HUES64 (cell line): ENCODE data around the gene IQUB.
"Not testable (repeated sequence)": the region's sequence is repeated elsewhere in the genome, so short reads cannot be mapped to it uniquely, and the experiment has no call there.

Experiments
- H3K27ac ChIP-seq: 2 replicates; pipeline ENCODE4 v1.7.0; 2013; ENCODE audit warnings: low read depth, low read length, inconsistent platforms
- H3K27me3 ChIP-seq: 2 replicates; pipeline ENCODE4 v1.6.1; 2013; ENCODE audit warnings: mild to moderate bottlenecking, low read length; ENCODE audit not compliant: insufficient read depth
- H3K36me3 ChIP-seq: 2 replicates; pipeline ENCODE4 v1.6.1; 2013; ENCODE audit warnings: mild to moderate bottlenecking, low read length; ENCODE audit not compliant: insufficient read depth
- H3K4me1 ChIP-seq: 2 replicates; pipeline ENCODE4 v1.6.1; 2013; ENCODE audit warnings: mild to moderate bottlenecking, low read length, moderate library complexity; ENCODE audit not compliant: insufficient read depth
- H3K4me3 ChIP-seq: 2 replicates; pipeline ENCODE4 v1.5.1; 2013; ENCODE audit warnings: mild to moderate bottlenecking, low read length, moderate library complexity
- H3K9ac ChIP-seq: 2 replicates; pipeline ENCODE4 v1.6.1; 2013; ENCODE audit warnings: mild to moderate bottlenecking, low read depth, low read length
- H3K9me3 ChIP-seq: 2 replicates; pipeline ENCODE4 v1.6.1; 2013; ENCODE audit warnings: low read depth, low read length; ENCODE audit not compliant: insufficient read depth
- WGBS: fragments of 150-250, 120-280 bp; methylation state at CpG from one replicate; pipeline ENCODE4 v1.1.7; 2013; ENCODE audit warnings: missing lambda C conversion rate; 5-methylcytosine and 5-hydroxymethylcytosine counted together

The IQUB gene

GRCh38 chr7:123569352-123570010 is 35.1 kb upstream of the IQUB start:
- H3K27ac ChIP-seq: no peak overlapping the region
- no peaks in the 10 kb centered on the region for H3K36me3 ChIP-seq
- H3K9ac ChIP-seq: no peak overlapping the region
- WGBS: 88% methylated on average over 2 of the region's 2 CpGs
- H3K4me1 ChIP-seq: peaks cover 16% of the 10 kb centered on the region
- no peaks in the 10 kb centered on the region for H3K9me3 ChIP-seq
- no peak overlapping the region for H3K4me3 ChIP-seq
- H3K27me3 ChIP-seq: no peaks in the 10 kb centered on the region

DNA sequence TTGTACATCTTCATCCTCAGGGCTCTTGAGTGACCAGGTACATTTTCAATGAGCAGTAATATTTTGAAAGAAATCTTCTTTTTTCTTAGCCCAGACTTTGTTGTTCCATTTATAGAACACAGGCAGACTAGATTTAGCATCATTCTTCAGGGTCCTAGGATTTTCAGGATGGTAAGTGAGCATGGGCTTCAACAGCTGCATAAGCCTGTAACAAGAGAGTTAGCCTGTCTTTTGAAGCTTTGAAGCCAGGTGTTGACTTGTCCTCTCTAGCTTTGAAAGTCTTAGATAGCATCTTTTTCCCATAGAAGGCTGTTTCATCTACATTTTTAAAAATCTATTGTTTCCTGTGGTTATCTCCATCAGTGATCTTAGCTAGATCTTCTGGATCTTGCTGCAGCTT is 27.7 kb upstream of the IQUB start:
- Histone ChIP-seq H3K4me3 (no peak overlapping the region), H3K4me1 (peaks cover 5% of the 10 kb centered on the region; the same call in 1 of the 2 replicates), H3K27ac (no peak overlapping the region), H3K36me3 (no peaks in the 10 kb centered on the region), H3K9ac (no peak overlapping the region), H3K27me3 (no peaks in the 10 kb centered on the region), H3K9me3 (no peaks in the 10 kb centered on the region)

DNA sequence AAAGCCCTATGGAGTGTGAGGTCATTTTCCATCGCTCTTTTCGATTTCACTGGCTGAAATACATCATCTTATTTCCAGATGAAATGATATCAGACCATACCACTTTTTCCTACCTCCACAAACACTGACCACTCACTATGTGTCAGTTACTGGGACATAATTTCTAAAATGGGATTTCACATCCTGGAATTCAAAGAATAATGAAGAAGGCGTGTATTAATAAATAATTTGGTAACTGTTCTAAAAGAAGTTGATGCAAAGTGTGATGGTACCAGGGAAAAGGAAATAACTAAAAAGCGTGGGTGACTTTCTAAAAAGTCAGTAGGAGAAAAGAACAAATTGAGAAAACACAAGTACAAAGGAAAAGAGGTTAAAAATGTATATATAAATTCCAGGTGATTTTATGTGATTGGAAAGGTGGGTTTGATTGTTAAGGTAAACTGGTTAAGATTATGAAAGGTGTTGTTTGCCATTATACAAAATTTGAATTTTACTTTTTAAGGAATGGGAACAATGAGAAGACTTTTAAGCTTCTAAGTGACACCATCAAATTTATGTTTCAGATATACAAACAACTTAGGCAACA is 24.0 kb upstream of the IQUB start:
- Histone ChIP-seq H3K36me3 (peaks cover 18% of the 10 kb centered on the region), H3K9me3 (no peaks in the 10 kb centered on the region), H3K27me3 (no peaks in the 10 kb centered on the region), H3K4me3 (peak overlapping the region; percentile 89), H3K27ac (peak overlapping the region; percentile 63; the same call in 1 of the 2 replicates), H3K9ac (peak overlapping the region; percentile 61), H3K4me1 (peaks cover 5% of the 10 kb centered on the region; the same call in 1 of the 2 replicates)
- WGBS: 84% methylated on average over 4 of the region's 4 CpGs

DNA sequence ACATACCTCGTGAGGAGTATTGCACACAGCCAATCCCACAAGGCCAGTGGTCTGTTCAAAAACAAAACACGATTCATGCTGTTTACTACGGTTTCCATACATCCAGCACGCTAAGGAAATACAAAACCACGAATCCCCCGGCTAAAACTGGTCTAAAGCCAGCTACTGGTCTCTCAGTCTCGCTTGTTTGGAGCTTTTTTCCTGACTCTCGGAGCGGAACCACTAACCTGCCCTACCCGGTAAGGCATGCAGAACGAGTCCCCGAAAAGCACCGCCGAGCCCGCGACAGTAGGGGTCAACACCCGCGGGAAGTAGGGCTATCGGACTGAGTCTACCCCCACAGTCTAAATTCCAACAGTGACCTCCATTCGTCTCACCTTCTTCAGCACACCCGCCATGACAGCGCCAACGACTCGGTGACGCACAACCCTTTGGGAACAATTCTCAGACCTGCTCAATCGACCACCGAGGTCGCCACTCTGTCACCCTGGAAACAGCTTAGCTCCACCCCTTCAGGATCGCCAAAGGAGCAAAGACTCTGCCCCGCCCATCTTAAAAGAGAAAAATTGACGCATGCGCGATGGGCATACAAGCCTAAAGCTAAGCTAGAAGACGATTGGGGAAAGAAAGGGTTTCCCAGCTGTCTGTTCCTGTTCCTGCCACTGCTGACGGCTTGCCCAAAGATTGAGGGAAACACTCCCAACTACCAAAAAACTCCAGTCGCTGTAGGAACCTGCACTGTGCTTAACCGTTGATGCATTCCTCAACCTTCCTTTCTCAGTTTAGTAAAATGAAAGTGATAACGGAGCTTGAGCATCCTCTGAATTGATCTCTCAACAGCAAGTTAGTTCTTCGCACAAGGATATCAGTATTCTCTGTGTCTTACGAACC is 23.2 kb upstream of the IQUB start, which contains the start of gene NDUFA5:
TSS of gene NDUFA5 (minus strand) at position 421 of the 891 bp plus-strand sequence. CDS start at position 398, 23 bp downstream.
- H3K9ac ChIP-seq: peak within 1 kb of the TSS; percentile 81
- peak within 1 kb of the TSS; percentile 89 for H3K4me3 ChIP-seq
- H3K36me3 ChIP-seq: peaks cover 20% of the 10 kb centered on the region
- H3K4me1 ChIP-seq: peaks cover 5% of the 10 kb centered on the region; the same call in 1 of the 2 replicates
- H3K27me3 ChIP-seq: no peaks in the 10 kb centered on the region
- WGBS: 7% methylated on average over 40 of the region's 40 CpGs
- H3K27ac ChIP-seq: peak within 1 kb of the TSS; percentile 63
- H3K9me3 ChIP-seq: no peaks in the 10 kb centered on the region

GRCh38 chr7:123557016-123557397 is 22.6 kb upstream of the IQUB start:
- peaks cover 23% of the 10 kb centered on the region for H3K36me3 ChIP-seq
- no peaks in the 10 kb centered on the region for H3K27me3 ChIP-seq
- H3K9me3 ChIP-seq: no peaks in the 10 kb centered on the region
- WGBS: 6% methylated on average over 12 of the region's 12 CpGs
- H3K4me1 ChIP-seq: peaks cover 5% of the 10 kb centered on the region; the same call in 1 of the 2 replicates
- H3K27ac ChIP-seq: peak overlapping the region; percentile 55; the same call in 1 of the 2 replicates
- H3K9ac ChIP-seq: peak overlapping the region; percentile 81
- H3K4me3 ChIP-seq: peak overlapping the region; percentile 89

DNA sequence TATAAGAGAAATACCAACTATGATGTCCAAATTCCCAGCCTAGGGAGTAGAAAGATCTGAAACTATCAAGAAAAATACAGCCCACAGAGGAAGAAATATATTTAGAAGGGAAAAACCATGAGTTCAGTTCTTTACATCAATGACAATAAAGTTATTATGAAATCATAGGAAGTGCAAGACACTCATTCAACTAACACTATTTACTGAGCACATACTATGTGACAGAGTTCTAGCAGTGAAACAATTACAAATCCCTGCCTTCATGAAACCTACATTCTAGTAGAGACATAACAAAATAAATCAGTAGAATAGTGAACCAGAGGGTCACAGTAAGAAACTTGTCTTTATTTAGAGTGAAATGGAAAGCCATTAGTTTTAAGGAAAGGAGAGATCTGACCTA is 21.1 kb upstream of the IQUB start:
- Histone ChIP-seq H3K4me3 (0 out of 2 replicates have a peak overlapping the region, but pooled peaks have one; percentile 89), H3K9me3 (no peaks in the 10 kb centered on the region), H3K9ac (no peak overlapping the region), H3K36me3 (peaks cover 24% of the 10 kb centered on the region), H3K27ac (no peak overlapping the region), H3K27me3 (no peaks in the 10 kb centered on the region), H3K4me1 (peaks cover 5% of the 10 kb centered on the region; the same call in 1 of the 2 replicates)

DNA sequence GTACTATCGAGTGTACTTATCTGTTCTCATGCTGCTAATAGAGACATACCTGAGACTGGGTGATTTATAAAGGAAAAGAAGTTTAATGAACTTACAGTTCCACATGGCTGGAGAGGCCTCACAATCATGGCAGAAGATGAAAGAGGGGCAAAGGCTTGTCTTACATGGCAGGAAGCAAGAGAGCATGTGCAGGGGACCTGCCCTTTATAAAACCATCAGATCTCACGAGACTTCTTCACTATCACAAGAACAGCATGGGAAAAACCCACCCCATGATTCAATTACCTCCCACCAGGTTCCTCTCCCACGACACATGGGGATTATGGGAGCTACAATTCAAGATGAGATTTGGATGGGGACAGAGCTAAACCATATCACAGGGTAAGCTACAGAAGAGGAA is 18.8 kb upstream of the IQUB start:
- H3K9ac ChIP-seq: no peak overlapping the region
- no peak overlapping the region for H3K27ac ChIP-seq
- no peaks in the 10 kb centered on the region for H3K9me3 ChIP-seq
- H3K27me3 ChIP-seq: no peaks in the 10 kb centered on the region
- peaks cover 3% of the 10 kb centered on the region; the same call in 1 of the 2 replicates for H3K4me1 ChIP-seq
- no peak overlapping the region for H3K4me3 ChIP-seq
- H3K36me3 ChIP-seq: peaks cover 47% of the 10 kb centered on the region
- WGBS: 96% methylated on average over 3 of the region's 3 CpGs

DNA sequence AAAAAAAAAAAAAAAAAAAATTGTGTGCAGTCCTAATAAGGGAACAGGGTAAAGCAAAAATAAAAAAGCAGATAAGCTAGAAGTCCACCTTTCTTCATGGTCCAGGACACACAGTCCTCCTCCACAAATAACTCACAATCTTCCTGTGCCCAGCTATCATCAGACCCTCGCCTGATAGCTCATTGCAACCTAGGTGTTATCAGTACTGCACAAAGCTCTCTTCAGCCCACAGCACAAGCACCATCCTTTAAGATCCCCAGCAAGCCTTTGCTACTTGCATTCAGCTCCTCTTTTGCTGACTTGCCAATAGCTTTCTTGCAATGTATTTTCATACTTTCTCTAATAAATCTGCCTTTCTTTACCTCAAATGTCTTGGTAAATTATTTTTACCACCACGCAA is 18.2 kb upstream of the IQUB start:
- Histone ChIP-seq H3K4me3 (no peak overlapping the region), H3K4me1 (no peaks in the 10 kb centered on the region), H3K27ac (no peak overlapping the region), H3K27me3 (no peaks in the 10 kb centered on the region), H3K36me3 (peaks cover 50% of the 10 kb centered on the region), H3K9ac (no peak overlapping the region), H3K9me3 (no peaks in the 10 kb centered on the region)
- 96% methylated on average over 2 of the region's 2 CpGs for WGBS

DNA sequence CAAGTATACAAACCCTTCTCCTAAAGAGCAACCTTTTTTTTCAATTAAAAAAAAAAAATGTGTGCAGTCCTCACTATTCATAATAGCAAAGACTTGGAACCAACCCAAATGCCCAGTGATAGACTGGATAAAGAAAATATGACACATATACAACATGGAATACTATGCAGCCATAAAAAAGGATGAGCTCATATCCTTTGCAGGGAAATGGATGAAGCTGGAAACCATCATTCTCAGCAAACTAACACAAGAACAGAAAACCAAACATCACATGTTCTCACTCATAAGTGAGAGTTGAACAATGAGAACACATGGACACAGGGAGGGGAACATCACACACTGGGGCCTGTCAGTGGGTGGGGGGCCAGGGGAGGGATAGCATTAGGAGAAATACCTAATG is 17.7 kb upstream of the IQUB start:
- not testable (repeated sequence) for H3K27ac ChIP-seq, H3K27me3 ChIP-seq, H3K9me3 ChIP-seq, H3K4me1 ChIP-seq, H3K4me3 ChIP-seq, H3K9ac ChIP-seq
- H3K36me3 ChIP-seq: peaks cover 54% of the 10 kb centered on the region

DNA sequence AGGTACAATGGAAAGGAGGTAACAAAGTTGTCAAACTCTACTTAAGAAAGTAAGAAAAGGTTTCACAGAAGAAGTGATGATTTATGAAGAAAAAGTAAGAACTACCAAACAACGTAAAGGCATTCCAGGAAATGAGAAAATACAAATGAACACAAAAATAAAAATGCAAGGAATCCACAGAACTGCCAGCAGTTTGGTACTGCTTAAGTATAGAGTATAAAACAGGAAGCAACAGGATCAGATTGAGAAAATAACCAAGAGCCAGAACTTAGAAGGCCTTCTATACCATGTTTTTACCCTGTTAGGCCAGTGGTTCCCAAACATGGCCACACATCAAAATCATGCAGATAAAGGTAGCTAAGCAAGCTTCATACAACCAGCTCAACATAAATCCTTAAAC is 14.0 kb upstream of the IQUB start:
- H3K9me3 ChIP-seq: no peaks in the 10 kb centered on the region
- no peak overlapping the region for H3K9ac ChIP-seq
- WGBS: 100% methylated on average over 1 of the region's 1 CpG
- peaks cover 57% of the 10 kb centered on the region for H3K36me3 ChIP-seq
- H3K27ac ChIP-seq: no peak overlapping the region
- no peaks in the 10 kb centered on the region for H3K27me3 ChIP-seq
- no peak overlapping the region for H3K4me3 ChIP-seq
- no peaks in the 10 kb centered on the region for H3K4me1 ChIP-seq

DNA sequence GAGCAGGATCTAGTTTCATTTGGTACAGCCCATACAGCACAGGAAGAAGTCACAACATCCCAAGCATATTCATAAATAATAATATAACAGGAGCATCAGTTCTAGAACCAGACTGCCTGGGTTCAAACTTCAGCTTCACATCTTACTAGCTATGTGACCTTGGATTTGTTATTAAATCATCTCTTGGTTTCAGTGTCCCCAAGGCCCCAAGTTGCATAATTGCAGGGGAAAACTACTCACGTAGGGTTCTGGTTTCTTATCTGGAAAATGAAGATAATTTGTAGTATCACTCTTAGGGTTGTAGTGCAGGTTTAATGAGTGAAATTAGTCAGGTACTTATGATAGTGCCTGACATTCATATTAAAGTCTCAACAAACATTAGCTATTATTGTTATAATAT is 5.5 kb upstream of the IQUB start:
- WGBS: 91% methylated on average over 1 of the region's 1 CpG
- no peak overlapping the region for H3K27ac ChIP-seq
- H3K9ac ChIP-seq: no peak overlapping the region
- H3K9me3 ChIP-seq: no peaks in the 10 kb centered on the region
- H3K36me3 ChIP-seq: peaks cover 15% of the 10 kb centered on the region
- no peaks in the 10 kb centered on the region for H3K27me3 ChIP-seq
- no peak overlapping the region for H3K4me3 ChIP-seq
- H3K4me1 ChIP-seq: no peaks in the 10 kb centered on the region
